Hypothalamus (tissue), 51 donors: Measurements from ENCODE around the gene FYN.

Source experiments
- DNase-seq, 51 donors: peaks; one replicate each; lab custom pipeline; 2025; lab: John Stamatoyannopoulos, UW

FYN gene

DNA sequence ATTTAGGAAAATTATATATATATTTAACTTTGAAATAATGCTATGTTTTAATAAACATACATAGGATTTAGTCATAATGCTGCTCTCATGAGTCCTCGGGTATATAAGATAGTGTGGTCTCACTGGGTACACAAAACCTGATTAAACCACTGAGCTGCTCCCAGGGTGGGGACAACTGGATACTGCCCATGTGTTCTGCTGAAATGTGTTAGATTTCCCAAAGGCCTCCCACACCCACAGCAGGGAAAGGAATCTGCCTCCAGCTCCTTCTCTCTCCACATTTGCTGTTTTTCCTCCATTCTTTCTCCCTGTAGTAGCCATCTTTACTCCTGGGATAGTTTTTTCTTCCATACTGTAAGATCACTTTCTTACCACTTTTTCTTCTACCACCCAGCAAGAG, 198.4 kb downstream of the FYN start:
- no peak for DNase-seq

DNA sequence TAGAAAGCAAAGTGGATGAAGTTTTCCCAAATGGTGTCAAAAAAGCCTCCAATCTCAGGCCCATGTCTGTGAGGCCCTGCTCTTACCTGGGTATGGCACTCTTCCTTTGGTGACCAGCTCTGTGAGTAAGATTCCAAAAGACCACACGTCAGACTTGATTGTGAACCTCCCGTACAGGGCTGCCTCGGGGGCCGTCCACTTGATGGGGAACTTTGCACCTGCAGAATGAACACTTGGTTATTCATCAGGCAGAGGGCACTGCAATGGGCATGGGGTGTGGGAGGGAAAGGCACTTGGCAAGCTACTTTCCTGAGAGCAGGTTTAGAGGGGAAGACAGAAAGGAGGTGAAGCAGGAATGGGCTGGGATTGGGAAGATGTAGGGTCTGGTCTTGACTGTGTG, 198.8 kb downstream of the FYN start:
- no peak for DNase-seq

DNA sequence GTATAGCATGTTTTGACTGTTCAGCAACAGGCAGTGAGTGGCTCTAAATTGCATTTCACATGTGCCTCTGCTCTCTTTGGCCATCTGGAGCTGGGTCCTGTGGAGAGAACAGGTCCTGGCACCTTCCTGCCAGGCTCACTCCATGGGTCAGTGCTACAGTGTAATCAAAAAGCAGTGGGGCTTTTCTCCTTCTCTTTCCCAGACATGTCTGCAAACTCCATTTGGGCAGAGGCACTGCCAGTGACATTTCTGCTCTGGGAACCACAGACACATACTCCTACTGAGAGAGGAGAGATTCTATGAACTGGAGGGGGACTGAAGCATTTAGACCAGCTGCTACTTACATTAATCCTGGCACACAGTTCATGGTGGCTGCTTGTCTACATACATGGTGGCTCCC, 199.3 kb downstream of the FYN start:
- DNase-seq: no peak

DNA sequence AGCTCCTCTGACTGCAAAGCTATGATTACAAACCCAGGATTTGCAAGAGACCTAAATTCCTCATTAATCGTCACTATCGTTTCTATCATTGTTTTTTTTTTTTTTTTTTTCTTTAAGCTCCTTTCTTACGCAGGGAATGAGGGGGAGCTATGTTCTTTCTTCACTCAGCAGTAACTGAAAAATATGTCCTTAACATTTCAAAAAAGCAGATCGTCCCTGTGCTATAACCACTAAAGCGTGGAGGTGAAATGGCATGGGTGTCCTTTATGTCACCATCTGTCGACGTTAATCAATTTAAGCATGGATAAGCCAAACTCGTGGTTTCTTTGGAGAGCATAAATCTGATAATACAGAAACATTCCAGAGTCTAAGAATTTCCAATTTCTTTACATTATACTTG, 199.7 kb downstream of the FYN start:
- no peak for DNase-seq

DNA sequence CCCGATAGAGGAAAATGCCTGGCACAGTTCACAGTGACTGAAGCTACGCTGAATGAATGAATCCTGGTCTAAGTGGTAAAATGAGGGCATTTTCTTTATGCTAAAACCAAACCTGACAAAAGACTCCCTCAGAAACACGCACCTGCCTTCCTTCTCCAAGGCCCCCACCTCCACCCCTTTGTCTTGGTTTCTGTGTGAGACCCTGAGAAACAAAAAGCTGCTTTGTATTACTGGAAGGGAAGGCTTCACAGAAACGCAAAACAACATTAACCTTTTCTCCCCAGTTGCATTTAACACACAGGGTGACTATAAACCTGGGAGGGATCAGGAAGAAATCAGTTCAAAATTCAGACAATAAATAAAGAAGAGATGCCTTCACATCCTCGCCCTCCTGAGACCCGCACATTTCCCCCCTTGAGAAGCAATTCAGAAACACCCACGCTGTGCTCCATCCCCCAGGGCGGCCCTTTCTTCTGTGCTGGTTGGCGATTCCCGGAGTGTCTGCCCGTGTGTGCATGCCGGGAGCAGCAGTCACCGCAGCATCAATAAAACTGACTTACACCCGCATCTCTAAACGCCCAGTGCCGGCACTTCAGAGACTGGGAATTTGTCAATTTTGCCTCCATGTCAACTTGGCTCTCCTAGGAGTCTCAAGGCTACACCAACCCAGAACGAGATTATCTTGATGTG, 200.3 kb downstream of the FYN start:
- DNase-seq: peak in 10 of 51 donors; percentile 12 to 50 (median 26)

DNA sequence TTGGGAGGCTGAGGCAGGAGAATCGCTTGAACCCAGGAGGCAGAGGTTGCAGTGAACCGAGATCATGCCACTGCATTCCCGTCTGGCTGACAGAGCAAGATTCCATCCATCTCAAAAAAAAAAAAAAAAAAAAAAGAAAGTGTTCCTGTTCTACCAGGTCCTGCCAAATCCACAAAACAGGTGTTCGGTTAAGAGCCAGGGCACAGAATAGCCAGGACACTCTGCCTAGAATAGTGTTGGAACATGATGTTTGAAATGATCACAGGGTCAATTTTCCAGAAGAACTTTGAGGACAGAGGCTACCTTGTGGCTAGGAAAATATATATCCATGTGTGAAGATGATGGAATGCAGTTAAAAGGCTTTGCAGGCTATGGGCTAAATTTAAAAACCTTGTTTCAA, 203.9 kb downstream of the FYN start:
- DNase-seq: no peak

DNA sequence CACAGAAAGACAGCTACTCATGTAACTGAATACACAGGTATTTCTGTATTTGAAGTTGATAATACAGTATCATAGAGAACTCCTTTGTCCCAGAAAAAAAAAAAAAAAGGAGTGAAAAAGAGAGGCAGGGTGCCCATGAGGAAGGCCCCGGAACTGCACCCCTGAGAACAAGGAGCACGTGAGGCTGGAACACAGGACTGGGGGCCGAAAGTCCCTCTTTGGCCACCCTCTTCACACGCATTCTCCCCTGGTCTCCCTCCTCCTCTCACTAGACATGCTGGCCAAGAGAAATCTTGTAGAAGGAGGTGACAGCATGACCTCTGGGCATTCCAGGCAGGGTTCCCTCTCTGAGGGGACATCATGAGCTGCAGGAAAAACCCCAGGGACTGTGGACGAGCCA, 204.8 kb downstream of the FYN start:
- DNase-seq: no peak

DNA sequence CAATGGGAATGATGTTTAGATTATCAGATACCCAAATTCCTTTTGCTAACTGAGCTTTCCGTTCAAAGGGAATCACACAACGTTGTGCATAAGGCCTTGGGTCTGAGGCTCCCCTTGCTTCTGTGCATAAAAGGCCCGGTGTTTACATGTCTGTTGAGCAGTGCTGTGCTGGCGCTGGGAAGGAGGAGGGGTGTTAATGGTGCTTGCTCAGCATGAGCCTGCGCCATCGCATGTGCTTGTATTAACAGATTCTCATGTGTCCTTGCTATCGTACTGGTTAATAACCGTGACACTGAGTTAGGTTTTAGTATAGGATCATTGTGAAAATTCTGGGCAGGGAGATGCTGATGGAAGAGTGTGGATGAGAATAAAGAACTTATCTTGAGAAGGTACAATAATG, 205.3 kb downstream of the FYN start:
- DNase-seq: peak in 9 of 51 donors; percentile 8 to 45 (median 26)

DNA sequence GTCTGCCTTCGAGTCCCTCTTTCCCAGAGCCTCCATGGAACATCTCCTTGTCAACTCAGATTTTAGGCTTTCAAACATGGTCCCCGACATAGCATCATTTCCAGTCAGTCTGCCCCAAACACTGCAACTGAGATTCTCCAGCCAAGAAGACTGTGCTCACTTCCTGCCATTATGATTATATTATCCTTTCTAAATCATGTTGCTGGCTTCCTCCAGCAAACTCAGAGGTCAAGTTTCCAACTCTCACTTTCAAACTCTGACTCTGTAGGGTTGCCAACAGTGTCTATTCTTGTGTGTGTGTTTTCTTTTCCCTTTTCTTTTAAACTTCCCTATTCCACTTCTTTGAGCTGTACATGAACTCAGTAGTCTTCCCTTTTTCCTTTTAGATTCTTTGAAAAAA, 206.4 kb downstream of the FYN start:
- no peak for DNase-seq

DNA sequence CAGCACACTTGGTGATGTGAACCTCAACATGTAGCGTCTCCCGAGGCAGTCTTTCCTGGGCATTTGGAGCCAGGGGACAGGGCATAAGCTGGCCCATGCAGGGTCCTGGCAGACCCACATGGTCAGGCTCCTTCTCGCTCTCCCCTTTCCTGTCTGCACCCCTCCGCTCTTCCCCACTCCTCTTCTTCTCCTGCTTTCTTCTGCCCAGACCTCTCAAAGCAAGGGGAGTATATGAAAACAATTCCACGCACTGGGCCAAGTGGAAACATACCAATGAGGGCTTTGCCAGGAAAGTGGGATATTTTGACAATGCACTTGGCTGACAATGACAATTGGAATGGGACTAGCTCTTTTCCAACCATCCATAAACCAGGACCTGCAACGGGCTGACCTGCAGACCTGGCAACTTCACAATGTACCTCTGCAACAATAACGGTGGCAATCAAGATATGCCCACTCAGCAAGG, 208.7 kb downstream of the FYN start:
- DNase-seq: no peak

DNA sequence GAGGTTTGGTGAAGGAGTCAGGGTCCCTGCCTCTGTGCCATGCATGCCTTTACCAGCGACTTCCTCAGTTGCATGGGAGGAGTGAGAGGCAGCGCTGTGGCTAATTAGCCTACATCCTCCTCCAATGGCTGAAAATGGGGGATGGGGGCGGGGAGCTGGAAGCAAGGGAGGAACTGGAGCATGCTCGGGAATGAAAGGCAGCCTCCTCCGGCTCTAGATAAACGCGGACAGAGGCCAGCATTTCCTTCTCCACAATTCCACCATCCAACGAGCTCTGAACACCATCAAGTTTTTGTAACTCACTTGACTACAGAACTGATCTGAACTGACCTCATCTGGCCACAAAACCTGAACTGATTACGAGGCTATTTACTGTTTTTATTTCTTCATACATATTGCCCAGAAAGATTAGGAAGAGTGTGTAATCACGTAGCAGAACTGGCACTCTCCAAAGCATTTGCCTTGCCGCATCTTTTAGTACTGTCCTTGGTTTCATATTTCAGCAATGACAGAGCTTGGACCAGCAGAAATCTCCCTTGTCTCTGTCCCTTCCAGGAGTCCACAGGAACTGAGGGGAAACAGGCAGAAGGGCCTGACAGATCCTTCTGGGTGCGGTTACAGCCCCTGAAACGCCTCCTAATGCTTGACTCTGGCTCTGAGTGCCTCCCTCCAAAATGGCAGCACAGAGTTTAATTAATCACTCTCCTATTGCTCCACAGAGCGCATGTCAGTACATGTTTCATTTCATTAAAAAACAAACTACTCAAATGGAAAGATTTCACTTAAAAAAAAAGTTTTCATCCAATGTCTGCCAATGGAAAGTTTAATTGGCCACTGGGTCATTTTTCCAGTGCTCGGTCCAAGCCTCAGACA, 209.3 kb downstream of the FYN start:
- peak in 23 of 51 donors; percentile 12 to 57 (median 33) for DNase-seq

DNA sequence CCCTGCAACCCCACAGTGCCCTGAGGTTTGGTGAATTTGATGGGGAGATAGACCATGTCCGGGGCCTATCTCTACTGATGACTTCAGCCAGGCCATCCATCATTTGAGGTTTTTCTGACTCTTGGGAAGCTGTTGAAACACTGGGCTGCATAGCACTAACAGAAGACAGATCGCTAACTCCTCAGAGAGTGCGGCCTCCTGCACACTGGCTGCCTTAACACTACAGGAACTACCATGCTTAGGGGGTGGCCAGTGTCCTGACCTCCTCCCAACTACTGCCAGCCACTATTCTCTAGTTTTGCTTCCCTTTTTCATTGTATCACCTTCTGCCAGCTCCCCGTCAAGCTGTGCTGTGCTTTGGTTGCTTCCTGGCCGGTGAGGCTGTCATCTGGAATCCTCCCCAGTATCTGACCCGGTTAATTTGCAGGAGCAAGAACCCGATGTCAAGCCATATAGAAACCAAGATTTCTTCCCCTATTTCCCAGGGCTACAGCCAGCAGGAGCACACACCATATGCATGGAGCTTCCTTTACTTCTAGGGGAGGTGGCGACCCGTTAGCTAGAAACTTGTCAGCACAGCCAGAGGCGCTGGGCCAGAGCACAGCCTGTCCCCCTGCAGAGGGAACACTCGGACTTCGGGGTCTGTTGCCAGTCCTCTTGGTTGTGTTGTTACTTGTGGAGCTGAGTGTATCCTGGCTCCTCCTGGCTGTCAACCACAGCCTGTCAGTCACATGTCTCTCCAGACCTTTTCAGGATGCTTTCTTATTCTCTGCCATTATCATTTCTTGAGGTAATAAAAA, 210.3 kb downstream of the FYN start:
- peak in 22 of 51 donors; percentile 14 to 68 (median 42) for DNase-seq

DNA sequence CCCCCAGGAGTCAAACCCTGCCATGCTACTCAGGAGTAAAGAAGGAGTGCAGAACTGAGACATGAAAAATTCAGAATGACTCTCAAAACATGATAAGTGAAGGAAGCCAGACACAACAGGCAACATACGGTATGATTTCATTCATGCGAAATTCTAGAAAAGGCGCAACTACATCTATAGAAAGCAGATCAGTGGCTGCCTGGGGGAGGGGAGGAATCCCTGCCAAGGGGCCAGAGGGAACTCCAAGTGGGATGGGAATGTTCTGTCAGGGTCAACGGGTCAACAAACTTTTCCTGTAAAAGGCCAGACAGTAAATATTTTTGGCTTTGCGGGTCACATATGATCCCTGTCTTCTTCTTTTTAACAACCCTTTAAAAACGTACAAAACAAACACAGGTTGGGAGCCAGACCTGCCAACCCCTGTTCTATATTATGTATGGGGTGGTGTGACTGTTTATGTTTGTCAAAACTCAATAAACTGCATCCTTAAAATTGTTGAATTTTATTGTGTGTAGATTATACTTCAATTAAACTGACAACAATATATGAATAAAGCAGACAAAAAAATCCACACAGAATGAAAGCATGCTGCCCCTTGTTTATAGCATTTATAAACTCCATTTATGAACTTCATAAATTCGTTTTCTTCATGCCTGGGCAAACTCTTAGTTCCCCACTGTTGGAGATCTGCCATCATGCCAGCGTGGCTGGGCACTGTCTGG, 211.0 kb downstream of the FYN start:
- no peak for DNase-seq

DNA sequence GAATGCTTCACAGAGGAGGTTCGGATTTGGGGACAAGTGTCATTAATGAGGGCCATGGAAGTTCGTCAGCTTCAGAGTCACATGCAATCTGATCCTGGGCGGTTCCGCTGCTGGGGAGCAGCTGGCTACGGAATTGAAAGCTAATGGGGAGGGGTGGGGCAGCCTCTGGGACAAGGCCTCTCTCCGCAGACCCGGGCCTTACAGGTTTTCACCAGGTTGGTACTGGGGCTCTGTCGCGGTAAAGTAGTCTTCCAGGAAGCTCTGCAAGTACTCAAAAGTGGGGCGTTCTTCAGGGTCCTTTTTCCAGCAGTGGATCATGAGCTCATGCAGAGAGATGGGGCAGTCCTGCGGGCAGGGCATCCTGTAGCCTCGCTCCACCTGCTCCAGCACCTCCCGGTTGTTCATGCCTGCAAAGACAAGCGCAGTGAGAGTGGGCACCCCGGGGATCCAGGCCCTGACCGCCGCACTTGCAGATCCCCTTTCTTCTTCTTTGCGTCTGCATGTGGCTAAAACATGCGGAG, 211.7 kb downstream of the FYN start:
- no peak for DNase-seq

DNA sequence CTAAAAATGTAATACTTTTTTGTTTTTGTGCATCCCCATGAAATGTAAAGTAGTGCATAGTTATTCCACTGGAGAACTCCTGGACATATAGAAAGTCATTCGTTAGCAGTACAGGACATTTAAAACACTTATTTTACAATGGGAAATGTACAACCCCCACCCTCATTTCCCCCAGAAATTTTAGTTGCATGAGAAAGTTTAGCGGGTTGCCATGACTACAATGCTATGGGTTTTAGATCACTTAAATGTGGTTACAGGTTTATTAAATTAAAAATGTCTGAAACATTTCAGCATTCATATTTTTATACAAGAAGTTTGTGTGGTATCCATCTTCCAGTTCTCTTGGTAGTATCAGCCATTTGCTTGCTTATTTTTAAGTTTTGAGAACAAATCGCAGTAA, 212.7 kb downstream of the FYN start:
- no peak for DNase-seq

DNA sequence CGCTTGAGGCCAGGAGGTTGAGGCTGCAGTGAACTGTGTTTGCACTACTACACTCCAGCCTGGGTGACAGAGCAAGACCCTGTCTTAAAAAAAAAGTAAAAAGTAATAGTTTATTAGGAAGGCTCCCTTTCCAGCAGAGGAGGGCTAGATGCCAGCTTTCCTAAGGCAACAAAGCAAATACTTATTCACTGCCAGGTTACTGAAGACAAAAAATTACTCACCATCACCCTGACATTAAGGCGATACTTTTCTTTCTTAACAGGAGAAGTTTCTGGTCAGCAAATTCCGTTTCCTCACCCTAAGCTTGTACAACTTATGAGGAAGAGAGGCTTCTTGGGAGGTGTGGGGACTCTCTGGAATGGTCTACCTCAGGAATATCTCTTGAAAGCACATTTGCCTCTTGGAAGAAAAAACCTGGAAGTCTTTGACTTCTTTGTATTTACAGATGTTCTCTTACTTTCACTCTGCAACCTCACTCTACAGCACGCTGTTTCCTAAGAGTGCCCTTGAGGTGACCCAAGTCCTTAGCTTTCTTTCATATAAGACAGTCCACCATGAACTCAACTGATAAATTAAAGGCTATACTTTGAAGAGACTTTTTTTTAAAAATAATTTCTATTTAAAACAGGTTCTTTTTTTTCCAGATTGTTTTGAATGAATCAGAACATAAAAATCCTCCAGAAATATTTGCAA, 214.6 kb downstream of the FYN start:
- DNase-seq: no peak

DNA sequence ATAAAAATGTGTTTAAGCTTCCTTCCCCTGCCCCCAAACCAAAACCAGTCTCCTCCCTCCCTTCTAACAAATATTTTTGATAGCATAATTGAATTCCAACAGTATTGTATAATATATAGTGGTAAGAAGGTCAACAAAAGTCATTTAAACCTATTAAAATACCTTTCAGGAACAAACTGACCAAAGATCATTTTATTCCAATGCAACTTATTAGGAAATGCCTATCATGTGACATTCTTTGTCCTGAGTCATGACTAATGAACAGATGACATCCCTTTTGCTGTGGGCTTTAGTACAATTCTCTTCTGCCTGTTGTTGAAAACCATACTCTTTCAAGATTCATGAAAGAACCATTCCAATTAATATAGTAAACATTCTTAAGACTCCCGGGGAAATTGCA, 216.1 kb downstream of the FYN start:
- DNase-seq: no peak

DNA sequence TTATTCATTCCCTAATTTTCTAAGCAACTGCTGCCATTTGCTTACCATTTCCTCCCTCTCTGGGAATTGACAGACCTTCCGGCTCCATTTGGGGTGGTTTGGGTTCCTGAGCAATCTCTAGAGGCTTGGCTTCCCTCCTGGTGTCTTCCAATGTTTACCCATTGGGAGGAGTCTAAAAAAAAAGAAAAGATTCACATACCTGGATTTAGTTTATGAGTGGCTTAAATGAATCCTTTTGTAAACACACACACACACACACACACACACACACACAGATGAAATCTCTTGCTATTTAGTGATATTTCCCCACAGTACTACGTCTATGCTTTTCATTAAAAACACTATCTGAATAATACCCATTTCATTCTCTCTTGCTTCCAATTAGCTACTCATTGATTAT, 219.3 kb downstream of the FYN start:
- no peak for DNase-seq

DNA sequence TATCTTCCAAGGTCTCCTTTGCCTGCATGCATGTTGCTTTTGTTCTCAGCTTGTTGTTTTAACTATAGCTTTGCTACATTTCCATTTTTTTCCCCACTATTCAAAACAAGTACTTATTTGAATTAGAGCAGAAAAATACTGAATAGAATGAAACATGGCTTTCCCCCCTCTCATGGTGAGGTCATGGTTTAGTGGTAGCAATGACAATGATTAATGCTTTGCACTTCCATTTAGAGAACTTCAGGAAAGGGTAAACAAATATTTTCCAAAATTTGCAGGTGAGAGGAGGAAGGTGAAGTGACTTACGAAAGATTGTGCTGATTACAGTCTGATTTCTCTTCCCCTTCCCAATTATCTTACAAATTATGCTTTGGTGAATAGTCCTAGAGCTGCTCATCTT, 219.8 kb downstream of the FYN start:
- DNase-seq: no peak

DNA sequence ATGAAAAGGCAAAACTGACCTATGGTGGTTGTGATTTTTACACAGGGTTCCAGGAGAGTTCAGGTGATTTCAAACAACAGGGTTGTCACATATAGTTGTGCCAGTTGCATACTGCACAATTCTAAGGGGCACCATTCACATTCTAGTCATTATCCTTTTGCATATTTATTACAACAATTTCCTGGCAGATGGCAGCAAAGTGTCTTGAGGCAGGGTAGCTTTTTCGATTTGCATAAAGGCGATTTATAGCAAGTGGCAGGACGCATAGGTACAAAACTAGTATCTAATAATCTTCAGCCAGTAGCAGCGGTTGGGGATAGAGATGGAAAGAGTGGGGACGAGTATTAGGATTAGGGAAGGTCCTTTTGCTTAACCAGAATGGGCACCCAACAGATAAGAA, 221.1 kb downstream of the FYN start:
- DNase-seq: no peak
